Mesothelial cell of epicardium (in vitro differentiated cells): ENCODE data around the gene WHRN. TPM values are rescaled to one million over a fixed set of nuclear protein-coding genes. Genes with fewer than 3 reads are reported as not detected.

Experiments
- DNase-seq, 2 experiments: peaks; one replicate each; pipeline ENCODE4 v3.0.0; 2021; ENCODE audit warnings: low spot score in 2 of 2; ENCODE audit not compliant: unreplicated experiment in 2 of 2
- H3K27ac Mint-ChIP-seq: 2 replicates; pipeline ENCODE4 v1.8.0; 2021; ENCODE audit warnings: mixed read lengths
- H3K27me3 Mint-ChIP-seq: 2 replicates; pipeline ENCODE4 v1.8.0; 2021; ENCODE audit warnings: low read depth, mixed read lengths
- H3K36me3 Mint-ChIP-seq: 2 replicates; pipeline ENCODE4 v1.8.0; 2021; ENCODE audit warnings: mixed read lengths
- H3K4me1 Mint-ChIP-seq: 2 replicates; pipeline ENCODE4 v1.8.0; 2021; ENCODE audit warnings: mixed read lengths
- H3K4me3 Mint-ChIP-seq: 2 replicates; pipeline ENCODE4 v1.8.0; 2021; ENCODE audit warnings: mild to moderate bottlenecking, moderate library complexity, mixed read lengths
- H3K9me3 Mint-ChIP-seq: 2 replicates; pipeline ENCODE4 v1.8.0; 2021; ENCODE audit warnings: mixed read lengths
- total RNA-seq: library from RNA; stranded (reverse); gene quantifications from 3 replicates; pipeline ENCODE4 v1.2.1, GENCODE V29; 2021
- TF ChIP-seq, protein P1 (sequence below): fragments of 200-600 bp; sonication (generic); IDR thresholded peaks from one replicate; pipeline ENCODE4 v1.5.0; 2021; ENCODE audit warnings: antibody characterized with exemption; ENCODE audit not compliant: unreplicated experiment

The WHRN gene
- total RNA-seq, 1 donor from 2014 or later: 25.5 TPM

DNA sequence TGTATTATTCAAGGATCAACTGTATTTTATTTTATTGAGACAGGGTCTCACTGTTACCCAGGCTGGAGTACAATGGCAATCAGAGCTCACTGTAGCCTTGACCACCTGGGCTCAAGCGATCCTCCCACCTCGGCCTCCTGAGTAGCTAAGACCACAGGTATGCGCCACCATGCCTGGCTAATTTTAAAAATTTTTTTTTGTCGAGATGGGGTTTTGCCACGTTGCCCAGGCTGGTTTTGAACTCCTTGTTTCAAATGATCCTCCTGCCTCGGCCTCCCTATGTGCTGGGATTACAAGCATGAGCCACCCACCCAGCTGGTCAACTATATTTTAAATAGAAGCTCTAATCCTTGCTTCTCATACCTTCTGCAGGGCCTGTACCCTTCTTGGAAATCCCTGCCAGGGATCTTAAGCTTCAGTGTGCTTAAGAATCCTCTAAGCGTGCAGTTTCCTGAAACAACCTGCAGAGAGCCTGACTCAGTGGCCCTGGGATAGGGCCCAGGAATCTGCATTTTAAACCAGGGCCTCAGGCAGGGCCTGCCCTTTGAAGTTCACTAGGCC is 120.4 kb downstream of the WHRN start:
- no peaks in the 10 kb centered on the region for H3K9me3 Mint-ChIP-seq
- peaks cover 3% of the 10 kb centered on the region for H3K36me3 Mint-ChIP-seq
- H3K4me1 Mint-ChIP-seq: peaks cover 40% of the 10 kb centered on the region
- no peaks in the 10 kb centered on the region for H3K27me3 Mint-ChIP-seq
- TF ChIP-seq, protein P1, sequence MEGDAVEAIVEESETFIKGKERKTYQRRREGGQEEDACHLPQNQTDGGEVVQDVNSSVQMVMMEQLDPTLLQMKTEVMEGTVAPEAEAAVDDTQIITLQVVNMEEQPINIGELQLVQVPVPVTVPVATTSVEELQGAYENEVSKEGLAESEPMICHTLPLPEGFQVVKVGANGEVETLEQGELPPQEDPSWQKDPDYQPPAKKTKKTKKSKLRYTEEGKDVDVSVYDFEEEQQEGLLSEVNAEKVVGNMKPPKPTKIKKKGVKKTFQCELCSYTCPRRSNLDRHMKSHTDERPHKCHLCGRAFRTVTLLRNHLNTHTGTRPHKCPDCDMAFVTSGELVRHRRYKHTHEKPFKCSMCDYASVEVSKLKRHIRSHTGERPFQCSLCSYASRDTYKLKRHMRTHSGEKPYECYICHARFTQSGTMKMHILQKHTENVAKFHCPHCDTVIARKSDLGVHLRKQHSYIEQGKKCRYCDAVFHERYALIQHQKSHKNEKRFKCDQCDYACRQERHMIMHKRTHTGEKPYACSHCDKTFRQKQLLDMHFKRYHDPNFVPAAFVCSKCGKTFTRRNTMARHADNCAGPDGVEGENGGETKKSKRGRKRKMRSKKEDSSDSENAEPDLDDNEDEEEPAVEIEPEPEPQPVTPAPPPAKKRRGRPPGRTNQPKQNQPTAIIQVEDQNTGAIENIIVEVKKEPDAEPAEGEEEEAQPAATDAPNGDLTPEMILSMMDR: no peak
- no peak overlapping the region for H3K4me3 Mint-ChIP-seq
- no peak for DNase-seq
- peak overlapping the region; percentile 25 for H3K27ac Mint-ChIP-seq

DNA sequence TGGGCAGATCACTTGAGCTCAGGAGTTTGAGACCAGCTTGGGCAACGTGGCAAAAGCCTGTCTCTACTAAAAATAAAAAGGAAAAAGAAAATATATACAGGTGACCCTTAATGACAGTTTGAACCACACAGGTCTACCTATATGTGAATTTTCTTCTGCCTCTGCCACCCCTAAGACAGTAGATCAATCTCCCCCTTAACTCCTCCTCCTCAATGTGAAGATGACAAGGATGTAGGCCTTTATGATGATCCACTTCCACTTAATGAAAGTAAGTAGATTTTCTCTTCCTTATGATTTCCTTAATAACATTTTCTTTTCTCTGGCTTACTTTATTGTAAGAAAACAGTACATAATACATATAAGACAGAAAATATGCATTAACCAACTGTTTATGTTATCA is 120.9 kb downstream of the WHRN start:
- Mint-ChIP-seq H3K9me3 (no peaks in the 10 kb centered on the region), H3K27ac (no peak overlapping the region), H3K4me3 (no peak overlapping the region), H3K4me1 (peaks cover 40% of the 10 kb centered on the region), H3K27me3 (no peaks in the 10 kb centered on the region), H3K36me3 (peaks cover 5% of the 10 kb centered on the region)
- no peak for DNase-seq
- TF ChIP-seq, protein P1: no peak

DNA sequence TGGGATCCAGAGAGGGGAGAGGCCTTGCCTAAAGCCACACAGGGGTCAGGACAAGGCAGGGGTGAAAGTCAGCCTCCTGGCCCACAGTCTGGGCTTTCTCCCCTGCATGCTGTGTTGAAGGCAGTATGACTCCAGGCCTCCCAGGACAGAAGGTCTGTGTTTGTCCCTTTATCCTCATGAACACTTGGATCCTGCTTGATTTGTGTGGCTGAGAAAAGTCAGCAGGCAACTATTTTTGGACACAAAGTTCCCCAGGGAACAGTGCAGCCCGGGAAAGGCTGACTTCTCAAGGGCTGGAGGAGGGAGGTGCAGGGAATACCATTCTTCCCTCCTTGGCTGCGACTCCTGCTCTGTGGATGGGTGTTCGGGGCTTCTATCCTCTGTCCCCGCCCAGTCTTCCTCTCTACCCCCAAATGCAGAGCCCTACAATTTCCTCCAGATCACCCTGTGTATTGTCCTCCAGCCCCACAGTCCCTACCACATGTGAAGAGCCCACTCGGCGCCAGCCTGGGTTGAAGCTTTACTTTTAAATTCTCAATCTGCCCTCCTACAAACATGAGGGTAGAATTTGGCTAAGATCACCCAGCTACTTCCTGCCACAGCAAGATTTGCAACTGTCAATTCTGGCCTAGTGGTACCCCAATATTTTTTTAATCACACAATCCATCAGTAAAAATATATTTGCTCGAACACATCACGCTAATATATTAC is 121.6 kb downstream of the WHRN start:
- Mint-ChIP-seq H3K4me1 (peaks cover 36% of the 10 kb centered on the region), H3K36me3 (peaks cover 5% of the 10 kb centered on the region), H3K27ac (peak overlapping the region; percentile 31), H3K27me3 (no peaks in the 10 kb centered on the region), H3K4me3 (no peak overlapping the region), H3K9me3 (no peaks in the 10 kb centered on the region)
- TF ChIP-seq, protein P1: no peak
- DNase-seq: no peak

DNA sequence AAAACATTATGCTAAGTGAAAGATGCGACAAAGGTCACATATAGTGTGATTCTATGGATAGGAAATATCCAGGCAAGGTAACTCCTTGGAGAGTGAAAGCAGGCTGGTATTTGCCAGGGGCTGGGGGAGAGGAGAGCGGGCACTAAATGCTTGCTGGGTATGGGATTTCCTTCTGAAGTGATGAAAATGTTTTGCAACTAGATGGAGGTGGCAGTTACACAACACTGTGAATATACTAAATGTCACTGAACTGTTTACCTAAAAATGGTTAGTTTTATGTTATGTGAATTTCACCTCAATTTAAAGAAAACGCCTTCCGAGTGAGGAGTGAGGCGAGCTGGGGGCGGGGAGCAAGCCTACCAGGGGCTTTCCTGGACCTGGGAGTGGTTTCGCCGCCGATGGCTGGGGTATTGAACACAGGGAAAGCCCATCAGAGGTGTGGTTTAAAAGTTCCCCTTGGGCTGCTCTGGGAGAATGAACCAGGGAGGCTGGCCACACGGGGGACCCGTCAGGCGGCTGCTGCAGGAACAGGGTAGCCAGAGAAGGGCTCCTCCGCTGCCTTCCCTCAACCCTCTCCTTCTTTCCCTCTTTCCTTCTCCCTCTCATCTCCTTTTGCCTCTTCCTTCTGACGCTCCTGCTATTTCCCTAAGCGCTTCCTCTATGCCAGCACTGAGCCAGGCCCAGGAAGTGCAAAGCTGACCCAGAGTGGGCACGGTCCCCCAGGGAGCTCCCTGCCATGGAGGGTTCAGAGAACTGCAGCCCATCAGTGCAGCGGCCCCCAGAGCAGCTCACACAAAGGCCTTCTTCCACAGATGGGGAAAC is 122.4 kb downstream of the WHRN start:
- no peak overlapping the region for H3K4me3 Mint-ChIP-seq
- H3K27ac Mint-ChIP-seq: peak overlapping the region; percentile 30
- peaks cover 29% of the 10 kb centered on the region for H3K4me1 Mint-ChIP-seq
- no peak for DNase-seq
- TF ChIP-seq, protein P1: no peak
- H3K36me3 Mint-ChIP-seq: peaks cover 9% of the 10 kb centered on the region
- no peaks in the 10 kb centered on the region for H3K27me3 Mint-ChIP-seq
- H3K9me3 Mint-ChIP-seq: no peaks in the 10 kb centered on the region

DNA sequence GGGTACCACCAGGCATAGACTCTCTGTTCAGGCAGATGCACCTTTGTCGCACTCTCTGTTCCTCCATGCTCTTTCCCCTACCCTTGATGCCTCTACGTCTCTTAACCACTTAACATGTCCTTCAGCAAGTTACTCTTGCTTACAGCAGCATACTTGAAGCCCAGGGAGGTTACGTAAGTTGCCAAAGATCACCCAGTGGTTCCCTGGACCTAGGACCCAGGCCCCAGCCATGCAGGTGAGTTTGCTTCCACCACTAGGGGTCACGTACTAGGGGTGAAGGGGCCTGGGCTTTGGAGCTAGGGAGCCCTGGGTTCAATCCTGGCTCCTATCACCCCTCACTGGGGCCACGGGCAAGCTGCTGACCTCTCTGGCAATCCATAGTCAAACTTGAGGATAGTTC is 126.4 kb downstream of the WHRN start:
- no peak for DNase-seq
- no peak overlapping the region for H3K27ac Mint-ChIP-seq
- no peaks in the 10 kb centered on the region for H3K27me3 Mint-ChIP-seq
- H3K4me1 Mint-ChIP-seq: peaks cover 6% of the 10 kb centered on the region
- no peak overlapping the region for H3K4me3 Mint-ChIP-seq
- H3K9me3 Mint-ChIP-seq: no peaks in the 10 kb centered on the region
- H3K36me3 Mint-ChIP-seq: peaks cover 19% of the 10 kb centered on the region
- TF ChIP-seq, protein P1: no peak
